Mesendoderm (in vitro differentiated cells): ENCODE data around the gene ATXN7L2.

Experiments used
- DNase-seq: peaks from one replicate; pipeline ENCODE4 v3.0.0; 2013
- H2AK5ac ChIP-seq: 2 replicates; pipeline ENCODE4 v1.6.1; 2013; ENCODE audit warnings: low read length, inconsistent platforms
- H2BK120ac ChIP-seq: 2 replicates; pipeline ENCODE4 v1.6.1; 2013; ENCODE audit warnings: low read depth, mild to moderate bottlenecking, low read length, moderate library complexity, mixed read lengths
- H2BK15ac ChIP-seq: replicated peaks from 2 replicates; pipeline ENCODE4 v1.6.1; 2013; ENCODE audit warnings: low read depth, mild to moderate bottlenecking, moderate library complexity
- H2BK5ac ChIP-seq: 2 replicates; pipeline ENCODE4 v1.6.1; 2013; ENCODE audit warnings: low read length, inconsistent platforms
- H3K18ac ChIP-seq: 2 replicates; pipeline ENCODE4 v1.6.1; 2013; ENCODE audit warnings: mild to moderate bottlenecking, low read length, mixed read lengths
- H3K23ac ChIP-seq: one replicate; pipeline ENCODE4 v1.6.1; 2013; ENCODE audit warnings: low read length
- H3K27ac ChIP-seq: 2 replicates; pipeline ENCODE4 v1.5.1; 2013; ENCODE audit warnings: low read depth, mild to moderate bottlenecking, inconsistent platforms, low read length, moderate library complexity
- H3K27me3 ChIP-seq: 2 replicates; pipeline ENCODE4 v1.6.1; 2013; ENCODE audit warnings: low read length, control low read depth, mild to moderate bottlenecking, inconsistent platforms; ENCODE audit not compliant: insufficient read depth, poor library complexity
- H3K36me3 ChIP-seq: 2 replicates; pipeline ENCODE4 v1.6.1; 2013; ENCODE audit warnings: low read length, inconsistent platforms; ENCODE audit not compliant: control insufficient read depth, insufficient read depth
- H3K4ac ChIP-seq: one replicate; pipeline ENCODE4 v1.6.1; 2013; ENCODE audit warnings: low read depth, mild to moderate bottlenecking, low read length, moderate library complexity
- H3K4me1 ChIP-seq: 2 replicates; pipeline ENCODE4 v1.6.1; 2013; ENCODE audit warnings: low read depth, low read length, inconsistent platforms; ENCODE audit not compliant: control insufficient read depth
- H3K4me2 ChIP-seq: 2 replicates; pipeline ENCODE4 v1.6.1; 2013; ENCODE audit warnings: low read length
- H3K4me3 ChIP-seq: 2 replicates; pipeline ENCODE4 v1.5.1; 2013; ENCODE audit warnings: mild to moderate bottlenecking, low read length
- H3K56ac ChIP-seq: one replicate; pipeline ENCODE4 v1.6.1; 2013; ENCODE audit warnings: low read length
- H3K79me1 ChIP-seq: 2 replicates; pipeline ENCODE4 v1.6.1; 2013; ENCODE audit warnings: low read length, inconsistent platforms
- H3K79me2 ChIP-seq: 2 replicates; pipeline ENCODE4 v1.6.1; 2013; ENCODE audit warnings: mild to moderate bottlenecking, low read length; ENCODE audit not compliant: control insufficient read depth, insufficient read depth
- H3K9ac ChIP-seq: 2 replicates; pipeline ENCODE4 v1.6.1; 2013; ENCODE audit warnings: low read length, inconsistent platforms
- H4K5ac ChIP-seq: one replicate; pipeline ENCODE4 v1.6.1; 2013; ENCODE audit warnings: low read length
- H4K8ac ChIP-seq: one replicate; pipeline ENCODE4 v1.6.1; 2013; ENCODE audit warnings: low read depth, mild to moderate bottlenecking, control low read depth, low read length, moderate library complexity
- WGBS: extraction: QIAGEN DNeasy Blood & Tissue Kit; methylation state at CpG from one replicate; pipeline ENCODE4 v1.1.7; 2013; ENCODE audit warnings: low lambda C conversion rate, missing lambda C conversion rate; ENCODE audit not compliant: insufficient coverage; ENCODE audit errors: extremely low coverage; 5-methylcytosine and 5-hydroxymethylcytosine counted together

ATXN7L2 gene

DNA sequence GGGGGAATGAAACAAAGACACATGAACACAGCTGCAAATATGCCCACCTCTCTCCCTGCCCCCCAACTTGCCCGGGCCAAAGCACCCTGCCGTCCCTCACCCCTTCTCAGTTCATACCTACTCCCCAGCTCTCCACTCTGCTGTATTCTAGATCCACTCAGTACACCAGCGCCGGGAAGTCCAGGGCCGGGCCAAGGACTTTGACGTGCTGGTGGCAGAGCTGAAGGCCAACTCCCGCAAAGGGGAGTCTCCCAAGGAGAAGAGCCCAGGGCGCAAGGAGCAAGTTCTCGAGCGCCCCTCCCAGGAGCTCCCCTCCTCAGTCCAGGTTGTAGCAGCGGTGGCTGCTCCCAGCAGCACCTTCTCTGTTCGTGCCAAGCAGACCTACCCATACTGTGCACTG lies 5.0 kb downstream of the ATXN7L2 start:
- no peak overlapping the region for H3K4me3 ChIP-seq
- WGBS, result no CpG with 5 or more reads among the region's 12 CpGs
- no peak overlapping the region for H3K23ac ChIP-seq
- no peak overlapping the region for H3K18ac ChIP-seq
- no peaks in the 10 kb centered on the region for H3K27me3 ChIP-seq
- H3K4ac ChIP-seq, result no peak overlapping the region
- no peaks in the 10 kb centered on the region for H3K79me2 ChIP-seq
- H3K79me1 ChIP-seq, result peaks cover 3% of the 10 kb centered on the region
- H3K4me2 ChIP-seq, result no peak overlapping the region
- H4K8ac ChIP-seq, result no peak overlapping the region
- no peak overlapping the region for H2BK5ac ChIP-seq
- H3K36me3 ChIP-seq, result no peaks in the 10 kb centered on the region
- DNase-seq, result no peak
- H3K9ac ChIP-seq, result no peak overlapping the region
- no peak overlapping the region for H2BK15ac ChIP-seq
- H4K5ac ChIP-seq, result no peak overlapping the region
- no peak overlapping the region for H2AK5ac ChIP-seq
- H2BK120ac ChIP-seq, result no peak overlapping the region
- H3K4me1 ChIP-seq, result peaks cover 5% of the 10 kb centered on the region
- H3K27ac ChIP-seq, result no peak overlapping the region
- no peak overlapping the region for H3K56ac ChIP-seq

DNA sequence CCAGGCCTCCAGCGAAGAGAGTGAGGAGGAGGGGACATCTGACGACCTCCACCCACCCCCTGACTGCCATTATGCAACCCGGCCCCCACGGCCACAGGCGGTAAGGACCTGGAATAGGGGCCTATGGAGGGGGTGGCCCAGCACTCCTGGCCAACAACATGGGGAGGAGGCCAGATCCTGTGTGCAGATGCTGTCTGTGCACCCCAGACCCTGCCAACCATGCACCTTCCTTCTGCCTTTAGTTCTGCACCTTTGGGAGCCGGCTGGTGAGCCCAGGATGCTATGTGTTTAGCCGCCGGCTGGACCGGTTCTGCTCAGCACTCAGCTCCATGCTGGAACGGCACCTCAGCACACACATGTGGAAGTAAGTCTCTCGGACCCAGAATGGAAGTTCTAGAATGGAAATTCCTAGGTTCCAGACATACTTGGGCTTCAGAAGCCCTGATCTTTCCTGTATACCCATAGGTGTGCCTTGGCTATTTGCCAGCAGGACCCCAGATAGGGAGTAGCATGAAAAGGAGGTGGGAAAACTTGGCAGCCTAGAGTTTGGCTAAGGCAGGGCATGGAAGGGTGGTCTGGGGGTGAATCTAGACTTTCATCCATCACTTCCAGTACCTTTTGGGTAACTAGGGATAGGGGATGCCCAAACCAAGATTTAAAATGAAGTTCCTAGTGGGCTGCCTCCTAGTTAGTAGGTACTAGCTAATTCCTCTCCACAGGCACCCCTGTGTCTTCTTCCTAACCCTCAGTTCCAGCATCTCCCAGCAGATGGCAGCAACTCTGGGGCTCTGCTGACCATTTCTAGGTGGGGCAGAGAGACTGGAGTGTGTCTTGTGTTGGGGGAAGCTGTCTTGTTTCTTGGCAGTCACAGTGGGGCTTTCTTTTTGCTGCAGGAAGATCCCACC lies 6.6 kb downstream of the ATXN7L2 start:
- Histone ChIP-seq H3K56ac (no peak overlapping the region), H3K27ac (no peak overlapping the region), H3K4me3 (no peak overlapping the region), H4K5ac (no peak overlapping the region), H3K18ac (no peak overlapping the region), H3K79me2 (no peaks in the 10 kb centered on the region), H3K23ac (no peak overlapping the region), H3K27me3 (no peaks in the 10 kb centered on the region), H3K4ac (no peak overlapping the region), H4K8ac (no peak overlapping the region), H3K4me2 (no peak overlapping the region), H3K36me3 (no peaks in the 10 kb centered on the region), H3K9ac (no peak overlapping the region), H3K79me1 (peaks cover 4% of the 10 kb centered on the region), H3K4me1 (peaks cover 1% of the 10 kb centered on the region), H2BK5ac (no peak overlapping the region), H2AK5ac (no peak overlapping the region), H2BK15ac (no peak overlapping the region), H2BK120ac (no peak overlapping the region)
- peak; percentile 78 for DNase-seq
- no CpG with 5 or more reads among the region's 11 CpGs for WGBS

DNA sequence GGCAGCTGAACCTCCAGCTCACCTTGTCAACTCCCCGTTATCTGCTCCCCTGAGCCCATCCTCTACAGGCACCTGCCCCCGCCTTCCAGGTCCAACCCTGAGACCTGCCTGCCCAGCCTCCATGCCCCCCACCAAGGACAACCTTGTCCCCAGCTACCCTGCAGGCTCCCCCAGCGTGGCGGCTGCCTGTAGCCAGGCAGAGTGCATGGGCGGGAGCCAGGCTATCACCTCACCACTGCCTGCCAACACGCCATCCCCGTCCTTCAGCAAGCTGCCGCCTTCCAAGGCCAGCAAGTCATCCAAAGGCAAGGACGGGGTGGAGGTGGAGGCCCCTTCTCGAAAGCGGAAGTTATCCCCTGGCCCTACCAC lies 7.2 kb downstream of the ATXN7L2 start:
- no CpG with 5 or more reads among the region's 11 CpGs for WGBS
- Histone ChIP-seq H3K27me3 (no peaks in the 10 kb centered on the region), H3K4me3 (no peak overlapping the region), H3K79me2 (no peaks in the 10 kb centered on the region), H3K56ac (no peak overlapping the region), H3K18ac (no peak overlapping the region), H2BK120ac (no peak overlapping the region), H3K4ac (no peak overlapping the region), H3K4me2 (no peak overlapping the region), H3K9ac (no peak overlapping the region), H4K5ac (no peak overlapping the region), H2AK5ac (no peak overlapping the region), H3K4me1 (no peaks in the 10 kb centered on the region), H2BK5ac (no peak overlapping the region), H3K79me1 (peaks cover 2% of the 10 kb centered on the region), H2BK15ac (no peak overlapping the region), H4K8ac (no peak overlapping the region), H3K27ac (no peak overlapping the region), H3K23ac (no peak overlapping the region), H3K36me3 (no peaks in the 10 kb centered on the region)
- no peak for DNase-seq

DNA sequence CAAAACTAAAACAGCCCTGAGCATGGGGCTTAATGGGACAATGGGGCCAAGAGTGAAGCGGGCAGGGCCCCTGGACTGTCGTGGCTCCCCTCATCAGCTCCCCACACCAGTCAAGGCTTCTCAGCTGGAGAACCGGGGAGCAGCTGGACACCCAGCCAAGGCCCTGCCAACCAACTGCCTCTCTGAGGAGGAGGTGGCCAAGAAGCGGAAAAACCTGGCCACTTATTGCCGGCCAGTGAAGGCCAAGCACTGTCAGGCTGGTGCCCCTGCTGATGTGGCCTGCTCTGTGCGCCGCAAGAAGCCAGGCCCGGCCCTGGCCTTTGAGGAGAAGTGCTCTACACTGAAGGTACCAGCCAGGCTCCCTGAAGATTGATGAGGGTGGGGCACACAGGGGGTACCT lies 7.7 kb downstream of the ATXN7L2 start:
- H3K4ac ChIP-seq, result no peak overlapping the region
- no peak overlapping the region for H3K9ac ChIP-seq
- DNase-seq, result no peak
- no peak overlapping the region for H3K56ac ChIP-seq
- H3K4me3 ChIP-seq, result no peak overlapping the region
- no peak overlapping the region for H4K5ac ChIP-seq
- no peak overlapping the region for H2BK5ac ChIP-seq
- no peaks in the 10 kb centered on the region for H3K36me3 ChIP-seq
- no peaks in the 10 kb centered on the region for H3K4me1 ChIP-seq
- no peaks in the 10 kb centered on the region for H3K79me2 ChIP-seq
- no peak overlapping the region for H3K18ac ChIP-seq
- no peak overlapping the region for H4K8ac ChIP-seq
- H3K79me1 ChIP-seq, result peaks cover 2% of the 10 kb centered on the region
- no CpG with 5 or more reads among the region's 8 CpGs for WGBS
- no peak overlapping the region for H3K27ac ChIP-seq
- no peak overlapping the region for H3K4me2 ChIP-seq
- no peak overlapping the region for H2BK15ac ChIP-seq
- no peak overlapping the region for H3K23ac ChIP-seq
- H2BK120ac ChIP-seq, result no peak overlapping the region
- no peaks in the 10 kb centered on the region for H3K27me3 ChIP-seq
- H2AK5ac ChIP-seq, result no peak overlapping the region

DNA sequence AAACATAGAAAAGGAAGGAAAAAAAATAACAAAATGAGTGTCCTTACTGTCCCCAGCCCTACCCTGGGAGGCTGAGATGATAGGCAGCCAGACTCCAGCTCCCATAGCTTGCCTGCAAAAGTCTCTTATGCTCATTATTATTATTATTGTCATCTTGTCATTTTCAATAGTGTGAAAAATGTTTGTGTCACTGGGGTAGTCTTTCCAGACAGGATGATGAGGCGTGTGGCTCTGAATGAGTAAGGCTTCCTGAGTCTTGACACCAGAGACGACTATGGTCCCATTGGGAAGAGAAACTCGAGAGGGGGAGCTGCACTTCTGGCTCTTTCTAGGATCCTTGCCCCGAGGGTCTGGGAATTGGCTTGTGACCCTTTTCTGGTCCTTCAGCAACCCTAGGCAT lies 9.1 kb downstream of the ATXN7L2 start:
- H3K27me3 ChIP-seq, result no peaks in the 10 kb centered on the region
- no peak overlapping the region for H3K9ac ChIP-seq
- no peaks in the 10 kb centered on the region for H3K4me1 ChIP-seq
- no peak overlapping the region for H2BK5ac ChIP-seq
- no CpG with 5 or more reads among the region's 4 CpGs for WGBS
- no peak overlapping the region for H3K56ac ChIP-seq
- H4K8ac ChIP-seq, result no peak overlapping the region
- H3K4ac ChIP-seq, result no peak overlapping the region
- H3K18ac ChIP-seq, result no peak overlapping the region
- no peak overlapping the region for H2BK15ac ChIP-seq
- H2BK120ac ChIP-seq, result no peak overlapping the region
- H3K27ac ChIP-seq, result no peak overlapping the region
- no peak overlapping the region for H3K4me3 ChIP-seq
- no peak overlapping the region for H2AK5ac ChIP-seq
- H4K5ac ChIP-seq, result no peak overlapping the region
- peaks cover 2% of the 10 kb centered on the region for H3K79me1 ChIP-seq
- H3K79me2 ChIP-seq, result no peaks in the 10 kb centered on the region
- H3K23ac ChIP-seq, result no peak overlapping the region
- H3K4me2 ChIP-seq, result no peak overlapping the region
- no peaks in the 10 kb centered on the region for H3K36me3 ChIP-seq
- no peak for DNase-seq

DNA sequence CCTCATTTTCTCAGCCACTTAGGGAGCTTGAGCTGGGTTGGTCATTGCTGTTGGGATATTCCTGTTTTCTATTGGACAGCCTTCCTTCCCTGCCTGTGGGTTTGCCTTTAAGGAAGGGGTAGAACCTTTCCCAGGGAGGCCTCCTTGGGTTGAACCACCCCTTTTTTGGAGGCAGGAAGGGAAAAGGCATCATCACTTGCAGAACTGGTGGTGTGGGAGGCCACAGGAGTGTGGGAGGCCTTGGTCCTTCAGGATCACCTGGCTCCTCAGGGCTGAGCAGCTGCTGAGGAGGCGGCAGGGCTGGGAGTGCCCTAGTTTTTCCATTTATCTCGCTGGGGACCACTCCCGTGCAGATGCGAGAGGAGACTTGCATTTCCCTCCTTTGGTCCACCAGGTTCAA lies 9.5 kb downstream of the ATXN7L2 start:
- H2AK5ac ChIP-seq, result no peak overlapping the region
- no peak overlapping the region for H4K5ac ChIP-seq
- H4K8ac ChIP-seq, result no peak overlapping the region
- peak overlapping the region; percentile 54 for H3K9ac ChIP-seq
- no peak for DNase-seq
- H2BK120ac ChIP-seq, result no peak overlapping the region
- H3K4me3 ChIP-seq, result no peak overlapping the region
- no peaks in the 10 kb centered on the region for H3K4me1 ChIP-seq
- no peak overlapping the region for H3K23ac ChIP-seq
- H2BK15ac ChIP-seq, result no peak overlapping the region
- no peak overlapping the region for H3K18ac ChIP-seq
- H3K4ac ChIP-seq, result no peak overlapping the region
- no peak overlapping the region for H3K27ac ChIP-seq
- no peaks in the 10 kb centered on the region for H3K79me2 ChIP-seq
- no peaks in the 10 kb centered on the region for H3K27me3 ChIP-seq
- peaks cover 2% of the 10 kb centered on the region for H3K79me1 ChIP-seq
- peak overlapping the region; percentile 3 for H3K56ac ChIP-seq
- no peaks in the 10 kb centered on the region for H3K36me3 ChIP-seq
- H2BK5ac ChIP-seq, result no peak overlapping the region
- H3K4me2 ChIP-seq, result no peak overlapping the region
- no CpG with 5 or more reads among the region's 4 CpGs for WGBS
